HG03025 (cell line): ENCODE measurements around the gene HJURP.
"Not testable (repeated sequence)": the region's sequence is repeated elsewhere in the genome, so short reads cannot be mapped to it uniquely, and the experiment has no call there.

Experiments
- ATAC-seq: cut with Tn5 transposase; IDR thresholded peaks from one replicate; pipeline ENCODE4 v1.9.1; 2021; ENCODE audit warnings: mild to moderate bottlenecking, moderate library complexity; ENCODE audit not compliant: unreplicated experiment, low FRiP score

The HJURP gene

GRCh38 chr2:233854241-233854981, at the start of gene HJURP:
TSS of gene HJURP (minus strand) at chr2:233854535. CDS start at chr2:233854500, 35 bp downstream.
- peak; percentile 95 for ATAC-seq

DNA sequence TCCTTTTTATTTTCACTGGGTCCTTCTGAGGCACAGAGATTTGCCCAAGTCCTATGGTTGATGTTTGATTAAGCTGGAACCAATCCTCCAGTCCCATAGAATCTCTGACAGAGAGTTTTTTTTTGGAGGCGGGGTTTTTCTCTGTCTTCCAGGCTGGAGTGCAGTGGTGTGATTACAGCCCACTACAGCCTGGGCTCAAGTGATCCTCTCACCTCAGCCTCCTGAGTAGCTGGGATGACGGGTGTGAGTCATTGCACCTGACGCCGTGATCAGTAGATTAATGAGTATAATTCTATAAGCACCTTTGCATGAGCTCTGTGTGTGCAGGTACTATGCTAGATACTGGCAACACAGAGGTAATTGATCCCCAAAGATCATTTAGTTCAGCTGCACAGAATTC, 47.5 kb upstream of the HJURP start:
- ATAC-seq, result no peak

- ATAC-seq, result no peak
These were observed 47.0 kb upstream of the HJURP start for GRCh38 chr2:233901367-233901766.

GRCh38 chr2:233896253-233896652, 41.9 kb upstream of the HJURP start:
- ATAC-seq, result not testable (repeated sequence)

GRCh38 chr2:233892793-233893192, 38.5 kb upstream of the HJURP start:
- ATAC-seq, result no peak

DNA sequence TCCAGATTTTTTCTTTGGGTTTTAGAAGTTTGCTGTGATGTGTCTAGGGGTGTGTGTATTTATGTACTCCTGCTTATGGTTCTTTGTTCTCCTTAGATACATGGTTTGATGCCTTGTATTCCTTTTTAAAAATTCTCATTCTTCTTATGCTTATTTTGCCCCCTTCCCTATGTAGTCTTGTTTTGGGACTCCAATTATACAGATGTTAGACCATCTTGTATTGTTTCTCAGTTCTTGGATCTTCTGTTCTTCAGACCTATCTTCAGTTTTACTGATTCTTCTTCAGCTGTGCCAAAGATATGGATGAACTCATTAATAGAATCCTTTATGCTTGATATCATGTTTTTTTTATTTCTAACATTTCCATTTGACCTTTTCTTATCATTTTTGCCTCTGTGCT, 28.0 kb upstream of the HJURP start:
- no peak for ATAC-seq

DNA sequence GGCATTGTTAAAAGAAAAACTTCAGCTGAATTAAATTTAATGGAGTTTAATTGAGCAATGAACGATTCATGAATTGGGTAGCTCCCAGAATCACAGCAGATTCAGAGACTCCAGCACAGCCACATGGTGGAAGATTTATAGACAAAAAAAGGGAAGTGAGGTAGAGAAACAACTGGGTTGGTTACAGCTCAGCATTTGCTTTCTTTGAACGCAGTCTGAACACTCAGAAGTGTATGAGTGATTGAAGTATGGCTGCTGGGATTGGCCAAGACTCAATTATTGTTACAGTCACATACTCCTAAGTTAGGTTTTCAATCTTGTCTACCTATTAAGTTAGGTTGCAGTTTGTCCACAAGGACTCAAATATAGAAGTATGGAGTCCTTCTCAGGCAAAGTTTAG, 17.8 kb upstream of the HJURP start:
- not testable (repeated sequence) for ATAC-seq

DNA sequence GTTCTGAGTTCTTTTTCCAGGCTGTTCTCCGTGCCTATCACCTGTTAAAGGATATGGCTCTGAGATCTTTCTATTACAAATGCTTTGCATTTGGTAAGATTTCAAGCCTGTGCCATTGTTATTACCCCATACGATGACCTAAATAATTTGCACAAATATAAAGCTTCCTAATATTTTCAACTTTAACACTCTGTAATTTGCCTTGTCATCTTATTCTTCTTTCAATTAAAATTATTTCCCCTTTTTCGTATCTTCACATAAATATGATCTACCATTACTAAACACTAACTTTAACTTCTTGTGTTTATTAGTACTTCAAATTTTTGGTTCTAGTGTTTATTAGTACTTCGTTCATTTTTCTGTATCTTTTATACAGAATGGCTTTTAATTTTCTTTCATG, 17.1 kb upstream of the HJURP start:
- no peak for ATAC-seq

DNA sequence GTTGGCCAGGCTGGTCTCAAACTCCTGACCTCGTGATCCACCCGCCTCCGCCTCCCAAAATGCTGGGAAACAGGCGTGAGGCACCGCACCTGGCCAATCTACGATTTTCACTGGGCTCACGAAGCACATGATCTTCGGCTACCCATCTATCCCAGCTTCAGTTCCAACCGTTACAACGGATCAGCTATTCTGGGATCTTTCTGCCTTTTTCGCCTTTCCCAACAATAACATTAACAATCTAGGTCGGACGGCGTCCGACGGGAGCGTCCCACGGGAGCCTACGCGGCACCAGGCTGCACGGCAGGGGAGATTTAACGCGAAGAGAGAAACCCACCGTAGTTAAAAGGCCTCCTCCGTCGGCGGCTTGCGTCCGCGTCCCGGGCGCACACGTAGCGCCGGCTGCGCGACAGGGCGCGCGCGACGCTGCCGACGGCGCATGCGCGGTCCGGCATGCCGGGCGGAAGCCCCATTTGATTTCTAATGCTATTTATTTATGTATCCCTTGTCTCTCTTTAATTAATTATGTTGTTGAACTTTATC, 13.7 kb upstream of the HJURP start, which contains the start of gene MSL3B:
Gene MSL3B, minus strand, starts transcription at position 394 of the 540 bp plus-strand sequence.
- ATAC-seq, result peak; percentile 51

GRCh38 chr2:233866479-233866878, 12.1 kb upstream of the HJURP start:
- ATAC-seq, result no peak

DNA sequence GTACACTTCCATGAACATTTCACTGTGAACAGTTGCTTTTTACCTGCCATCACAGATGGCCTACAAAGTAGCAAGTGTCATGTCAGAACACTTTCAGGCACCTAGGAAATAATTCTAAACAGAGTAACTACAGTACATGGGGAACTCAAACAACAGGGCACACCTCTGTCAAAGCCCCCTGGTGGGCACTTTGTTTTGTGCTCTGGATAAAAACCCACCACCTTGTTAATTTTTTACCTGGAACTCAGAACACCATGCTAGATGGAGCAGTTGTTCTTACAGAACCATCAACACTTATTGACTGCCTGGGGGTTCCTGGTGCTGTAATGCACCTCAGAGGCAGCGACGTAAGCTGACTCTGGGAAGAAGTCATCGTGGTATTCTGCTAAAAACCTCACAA, 11.5 kb upstream of the HJURP start:
- ATAC-seq, result no peak

GRCh38 chr2:233862261-233862768, 8.0 kb upstream of the HJURP start:
- ATAC-seq, result no peak

GRCh38 chr2:233858331-233858730, 4.0 kb upstream of the HJURP start:
- ATAC-seq, result no peak

DNA sequence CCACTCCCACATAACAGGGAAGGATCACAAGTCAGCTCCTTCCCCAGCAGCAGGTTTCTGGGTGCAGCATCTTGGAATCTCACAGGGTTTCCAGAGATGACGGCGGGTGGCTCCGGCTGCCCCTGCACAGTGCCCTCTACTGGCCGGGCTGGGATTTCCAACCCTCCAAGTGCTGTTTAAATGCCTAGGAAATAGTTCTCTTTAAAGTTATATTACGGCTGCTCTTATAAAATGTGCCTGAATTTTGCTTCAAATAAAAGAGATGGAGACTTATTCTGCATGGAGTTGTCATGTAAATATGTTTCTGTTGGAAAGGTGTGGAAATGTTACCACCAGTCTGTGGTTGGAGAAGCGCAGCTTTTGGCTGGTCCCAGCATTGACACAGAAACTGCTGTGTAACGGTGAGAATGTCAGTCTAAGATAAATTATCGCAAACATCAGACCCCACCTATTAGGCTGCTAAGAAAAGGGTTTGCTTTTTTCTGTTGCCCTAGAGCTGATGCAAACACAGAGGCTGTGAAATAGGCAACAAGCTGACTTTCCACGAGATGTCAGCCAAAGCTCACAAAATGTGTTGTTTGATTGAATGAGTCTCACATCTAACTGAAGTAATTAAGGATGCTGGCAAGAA, 3.3 kb upstream of the HJURP start:
- ATAC-seq, result no peak

- no peak for ATAC-seq
These were observed 1.8 kb upstream of the HJURP start for GRCh38 chr2:233856184-233856583.

DNA sequence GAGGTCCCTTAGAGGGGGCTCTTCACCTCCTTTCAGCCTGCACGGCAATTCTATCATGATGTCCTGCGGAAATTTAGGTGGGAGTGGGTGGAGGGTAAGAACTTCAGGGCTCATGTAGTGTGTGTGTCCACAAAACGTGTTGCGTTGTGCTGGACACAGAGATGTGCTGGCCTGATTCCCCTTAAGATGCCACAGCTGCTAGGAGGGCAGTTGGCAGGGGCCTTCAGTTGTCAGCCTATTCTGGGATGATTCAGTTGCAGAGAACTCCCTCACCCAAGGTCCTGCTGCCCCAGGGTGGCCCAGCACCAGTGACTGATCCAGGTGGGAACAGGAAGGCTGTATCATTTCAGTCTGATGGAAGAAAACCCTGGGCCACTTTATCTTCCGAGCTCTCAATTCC, 1.0 kb upstream of the HJURP start:
- ATAC-seq, result no peak

DNA sequence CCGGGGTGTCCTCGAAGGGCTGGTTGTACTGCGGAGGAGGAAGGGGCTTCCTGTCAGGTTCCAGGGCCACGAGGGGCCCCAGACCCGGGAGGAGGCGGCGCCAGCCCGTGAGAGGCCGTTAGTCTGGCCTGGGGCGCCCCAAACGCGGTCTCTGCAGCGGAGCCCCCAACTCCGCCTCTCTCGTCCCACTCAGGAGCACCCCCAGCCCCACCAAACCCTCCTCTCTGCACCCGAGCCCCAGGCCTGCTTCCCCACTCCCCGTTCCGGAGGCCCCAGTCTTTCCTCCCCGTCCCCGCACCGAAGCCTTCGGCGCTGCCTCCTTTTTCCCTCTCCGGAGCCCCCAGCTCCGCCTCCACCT, 473 bp downstream of the HJURP start:
- peak; percentile 7 for ATAC-seq

- ATAC-seq, result no peak
These were observed 982 bp downstream of the HJURP start for GRCh38 chr2:233853353-233853752.

DNA sequence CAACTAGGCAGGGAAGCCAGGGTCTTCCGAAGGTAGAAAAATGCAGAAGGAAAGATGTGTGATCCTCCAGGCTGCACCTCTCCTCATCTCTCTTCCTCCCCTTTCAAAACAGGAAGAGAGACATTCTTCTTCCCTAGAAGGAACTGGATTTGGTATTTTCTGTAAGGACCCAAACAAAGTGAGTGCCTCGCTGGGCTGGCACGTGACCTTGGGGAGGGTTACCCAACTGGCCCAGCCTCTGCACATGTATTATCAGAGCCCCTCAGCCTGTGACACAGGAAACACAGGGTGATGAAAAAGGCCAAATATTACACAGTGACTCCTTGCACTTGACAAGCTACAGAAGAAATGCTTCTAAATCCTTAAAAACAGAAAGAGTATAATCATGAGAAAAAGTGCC, 2.3 kb downstream of the HJURP start:
- ATAC-seq, result no peak

- ATAC-seq, result no peak
These were observed 3.2 kb downstream of the HJURP start for GRCh38 chr2:233851169-233851568.

GRCh38 chr2:233850745-233851144, 3.6 kb downstream of the HJURP start:
- ATAC-seq, result no peak
